SK-N-SH treated with all-trans-retinoic acid at 6 μM for 48 hours (cell line): Measurements from ENCODE around the gene DSCAM.

Experiments used
- BACH2 ChIP-seq: fragments of 250-450 bp; sonication (Bioruptor Pico); IDR thresholded peaks from 2 replicates; pipeline ENCODE4 v1.9.0; 2021; ENCODE audit warnings: mild to moderate bottlenecking, borderline replicate concordance
- CSRNP3 ChIP-seq: fragments of 250-450 bp; sonication (Bioruptor Pico); IDR thresholded peaks from 2 replicates; pipeline ENCODE4 v1.5.1; 2021; ENCODE audit warnings: mild to moderate bottlenecking, moderate library complexity
- ISL1 ChIP-seq: fragments of 250-450 bp; sonication (Bioruptor Pico); IDR thresholded peaks from 2 replicates; pipeline ENCODE4 v2.1.2; 2022; ENCODE audit warnings: mild to moderate bottlenecking, moderate library complexity
- PATZ1 ChIP-seq: fragments of 250-450 bp; sonication (Bioruptor Pico); IDR thresholded peaks from 2 replicates; pipeline ENCODE4 v1.8.0; 2020; ENCODE audit warnings: mild to moderate bottlenecking, moderate library complexity, borderline replicate concordance
- ZC3H10 ChIP-seq: fragments of 250-450 bp; sonication (Bioruptor Pico); IDR thresholded peaks from 2 replicates; pipeline ENCODE4 v1.5.1; 2021; ENCODE audit warnings: mild to moderate bottlenecking, moderate library complexity
- ZFP3 ChIP-seq: fragments of 250-450 bp; sonication (Bioruptor Pico); IDR thresholded peaks from 2 replicates; pipeline ENCODE4 v1.5.0; 2020; ENCODE audit warnings: mild to moderate bottlenecking, moderate library complexity
- ZFP30 ChIP-seq: fragments of 450-650 bp; formaldehyde crosslinking; IDR thresholded peaks from 2 replicates; pipeline ENCODE4 v1.5.0; 2022; ENCODE audit warnings: mild to moderate bottlenecking, moderate library complexity
- ZNF8 ChIP-seq: fragments of 450-650 bp; formaldehyde crosslinking; IDR thresholded peaks from 2 replicates; pipeline ENCODE4 v1.5.0; 2020; ENCODE audit warnings: mild to moderate bottlenecking, moderate library complexity

GRCh38 chr21:40194185-40194980 is 652.6 kb downstream of the DSCAM start:
- TF ChIP-seq ISL1 (CRISPR knock-in tag) (no peak), ZC3H10 (no peak), ZNF8 (no peak), ZFP3 (no peak), PATZ1 (CRISPR knock-in tag) (no peak), CSRNP3 (CRISPR knock-in tag) (no peak), BACH2 (no peak), ZFP30 (CRISPR knock-in tag) (no peak)
